B cell (primary cell): ENCODE results near the gene FAF2.

ENCODE experiments used
- CTCF ChIP-seq: fragments of 200-600 bp; IDR thresholded peaks from one replicate; pipeline ENCODE4 v1.8.0; 2022; ENCODE audit warnings: antibody characterized with exemption, mild to moderate bottlenecking
- EZH2 ChIP-seq: IDR thresholded peaks from 2 replicates; pipeline ENCODE4 v1.6.1; 2012; ENCODE audit warnings: borderline replicate concordance, low read depth, mild to moderate bottlenecking, moderate library complexity, low read length; ENCODE audit not compliant: insufficient read depth, poor library complexity, severe bottlenecking

GRCh38 chr5:176540476-176540899 is 92.3 kb downstream of the FAF2 start:
- no peak for TF ChIP-seq CTCF
- TF ChIP-seq EZH2, result no peak
